ENCODE measurements around the gene PLCH1.

- TF ChIP-seq ARNTL (CRISPR knock-in tag; IDR thresholded peaks at IDR 0.05; ENCODE audit: borderline replicate concordance, low read depth) (no peak), CSDC2 (CRISPR knock-in tag; IDR thresholded peaks at IDR 0.05) (no peak), TCF4 (CRISPR knock-in tag; IDR thresholded peaks at IDR 0.05; ENCODE audit: borderline replicate concordance) (no peak), ZFP30 (CRISPR knock-in tag; IDR thresholded peaks at IDR 0.05) (no peak), RARB (CRISPR knock-in tag; IDR thresholded peaks at IDR 0.05) (no peak), CREB5 (CRISPR knock-in tag; IDR thresholded peaks at IDR 0.05; ENCODE audit: low read depth) (no peak), PPARA (CRISPR knock-in tag; IDR thresholded peaks at IDR 0.05; ENCODE audit: borderline replicate concordance) (no peak), TOX (CRISPR knock-in tag; IDR thresholded peaks at IDR 0.05; ENCODE audit: borderline replicate concordance) (no peak), TSHZ2 (CRISPR knock-in tag; IDR thresholded peaks at IDR 0.05) (no peak), ZNF565 (CRISPR knock-in tag; conservative IDR thresholded peaks at IDR 0.05; ENCODE audit: low read depth) (no peak), SNAI2 (CRISPR knock-in tag; IDR thresholded peaks at IDR 0.05) (no peak)
Observed at GRCh38 chr3:155442072-155442471, 302.8 kb downstream of the PLCH1 start.
